Stimulated activated CD8-positive, alpha-beta memory T cell treated with anti-CD3 and anti-CD28 coated beads, Interleukin-7, amount 100 ng/mL, for 48 hours (primary cell): ENCODE measurements around the gene SNUPN.

Experiments
- DNase-seq, 2 donors: peaks; one replicate each; pipeline ENCODE4 v3.0.0-alpha.2; 2020; ENCODE audit warnings: low read depth in 1 of 2; ENCODE audit errors: extremely low read depth in 1 of 2

Gene SNUPN

GRCh38 chr15:75654201-75654907 is 28.8 kb upstream of the SNUPN start:
- DNase-seq, result no peak

- no peak for DNase-seq
Observed at GRCh38 chr15:75653347-75653913, 27.9 kb upstream of the SNUPN start.

DNA sequence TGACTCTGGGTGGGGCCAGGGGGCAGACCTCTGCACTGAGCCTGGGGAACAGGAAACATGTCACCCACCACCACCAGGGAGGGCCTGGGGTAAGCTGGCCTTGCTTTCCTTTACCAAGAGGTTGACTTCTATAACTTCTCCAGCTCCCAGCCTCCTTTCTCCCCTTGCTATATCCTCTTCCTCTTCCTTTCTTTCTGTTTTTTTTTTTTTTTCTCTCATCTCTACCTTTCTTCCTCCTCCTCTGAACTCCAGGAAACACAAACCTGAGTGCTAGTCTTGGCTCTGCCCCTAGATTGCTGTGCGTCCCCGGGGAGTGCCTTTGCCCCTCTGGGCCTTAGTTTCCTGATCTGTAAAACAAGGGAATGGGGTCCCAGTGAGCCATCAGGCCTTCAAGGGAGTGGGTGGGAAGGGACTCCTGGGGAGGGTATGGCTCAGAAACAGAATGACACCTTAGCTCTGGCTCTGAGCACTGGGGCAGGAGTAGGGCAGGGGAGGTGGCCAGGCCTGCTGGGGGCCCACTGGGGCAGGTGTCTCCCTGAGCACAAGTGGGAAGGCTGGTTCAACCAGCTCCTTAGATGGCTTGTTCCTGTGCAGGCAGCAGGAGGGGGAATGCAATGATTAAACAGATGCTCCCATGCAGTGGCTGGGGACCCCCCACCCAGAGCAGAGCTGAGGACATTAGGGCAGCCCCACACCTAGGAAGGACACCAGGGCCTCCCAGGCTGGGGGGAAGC is 26.5 kb upstream of the SNUPN start:
- no peak for DNase-seq

DNA sequence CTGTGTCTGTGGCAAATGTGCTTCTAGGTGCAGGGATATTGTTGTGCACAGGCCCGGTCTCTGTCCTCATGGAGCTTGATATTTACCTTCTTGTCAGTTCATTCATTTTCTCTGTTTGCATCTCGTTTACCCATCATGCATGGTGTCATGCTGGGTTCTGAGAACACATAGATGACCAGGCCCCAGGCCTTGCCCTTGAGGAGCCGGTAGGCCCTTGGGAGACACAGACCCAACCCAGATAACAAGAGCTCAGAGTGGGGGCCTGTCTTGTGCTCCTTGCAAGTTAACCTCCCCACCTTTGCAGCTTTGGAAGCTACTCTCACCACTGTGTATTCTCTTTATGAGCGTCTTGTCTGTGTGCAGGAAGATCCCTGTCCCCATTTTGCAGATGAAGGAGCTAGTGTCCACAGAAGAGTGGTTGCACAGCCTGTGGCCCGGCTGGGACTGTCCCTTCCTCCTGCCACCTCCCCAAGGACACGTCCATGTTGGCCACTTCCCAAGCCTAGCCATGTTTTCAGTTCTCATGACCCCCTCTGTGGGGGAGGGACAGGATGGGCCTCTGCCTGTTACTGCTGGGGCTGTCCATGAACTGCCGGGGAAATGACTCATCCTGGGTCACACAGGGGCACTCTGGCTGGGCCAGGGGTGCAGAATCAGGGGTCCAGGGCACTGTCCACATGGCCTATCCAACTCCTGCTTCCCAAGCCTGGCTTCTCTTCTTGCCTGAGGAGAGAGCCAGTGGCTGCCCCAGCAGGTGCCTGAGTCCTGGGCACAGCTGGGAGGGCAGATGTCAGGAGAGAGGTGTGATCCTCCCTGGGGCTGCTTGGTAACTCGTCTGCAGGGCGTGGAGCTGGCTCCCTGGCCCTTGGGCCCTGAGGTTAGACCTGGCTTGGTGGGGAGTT is 25.6 kb upstream of the SNUPN start:
- no peak for DNase-seq

DNA sequence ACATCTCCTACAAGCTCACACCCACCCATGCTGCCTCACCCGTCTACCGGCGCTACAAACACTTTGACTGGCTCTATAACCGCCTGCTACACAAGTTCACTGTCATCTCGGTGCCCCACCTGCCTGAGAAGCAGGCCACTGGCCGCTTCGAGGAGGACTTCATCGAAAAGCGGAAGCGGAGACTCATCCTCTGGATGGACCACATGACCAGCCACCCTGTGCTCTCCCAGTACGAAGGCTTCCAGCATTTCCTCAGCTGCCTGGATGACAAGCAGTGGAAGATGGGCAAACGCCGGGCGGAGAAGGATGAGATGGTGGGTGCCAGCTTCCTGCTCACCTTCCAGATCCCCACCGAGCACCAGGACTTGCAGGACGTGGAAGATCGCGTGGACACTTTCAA is 24.3 kb upstream of the SNUPN start:
- no peak for DNase-seq

GRCh38 chr15:75649045-75649761 is 23.7 kb upstream of the SNUPN start:
- no peak for DNase-seq

DNA sequence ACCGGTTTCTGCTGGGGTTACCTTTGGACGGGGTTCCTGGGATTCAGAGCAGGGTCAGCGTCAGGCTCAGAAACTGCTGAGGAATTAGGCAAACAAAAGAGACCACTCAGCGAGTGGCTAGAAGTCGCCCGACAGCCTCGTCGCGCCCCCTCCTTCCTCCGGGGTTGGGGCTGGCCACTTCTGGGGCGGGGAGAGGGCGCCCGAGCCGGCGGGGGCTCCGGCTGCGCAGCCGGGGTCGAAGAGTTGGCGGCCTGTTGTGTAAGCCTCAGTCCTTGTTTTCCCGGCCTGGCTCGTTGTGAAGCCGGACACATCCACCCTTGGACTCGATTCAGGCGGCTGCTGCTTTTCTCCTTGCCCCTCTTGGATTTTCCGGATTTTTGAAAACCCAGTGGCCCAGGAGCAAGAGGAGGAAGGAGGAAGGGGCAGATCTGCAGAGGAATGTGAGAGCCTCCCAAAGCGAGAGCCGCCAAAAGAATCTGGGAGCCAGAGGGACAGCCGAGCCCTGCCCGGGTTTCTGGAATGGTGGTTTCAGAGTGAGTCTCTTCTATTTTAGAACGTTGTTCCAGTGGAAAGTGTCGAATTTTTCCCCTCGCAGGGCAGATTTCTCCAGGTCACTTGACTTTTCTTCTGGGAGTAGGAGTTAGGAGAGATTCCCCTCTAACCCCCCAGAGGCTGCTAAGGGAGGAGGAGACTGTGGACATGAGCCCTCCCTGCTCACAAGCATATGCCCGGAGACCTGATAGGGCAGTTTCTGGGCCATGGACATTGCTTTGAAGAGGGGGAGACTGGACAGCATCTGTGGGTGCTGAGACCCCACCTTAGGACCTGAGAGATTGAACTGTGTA is 22.9 kb upstream of the SNUPN start:
- no peak for DNase-seq

DNA sequence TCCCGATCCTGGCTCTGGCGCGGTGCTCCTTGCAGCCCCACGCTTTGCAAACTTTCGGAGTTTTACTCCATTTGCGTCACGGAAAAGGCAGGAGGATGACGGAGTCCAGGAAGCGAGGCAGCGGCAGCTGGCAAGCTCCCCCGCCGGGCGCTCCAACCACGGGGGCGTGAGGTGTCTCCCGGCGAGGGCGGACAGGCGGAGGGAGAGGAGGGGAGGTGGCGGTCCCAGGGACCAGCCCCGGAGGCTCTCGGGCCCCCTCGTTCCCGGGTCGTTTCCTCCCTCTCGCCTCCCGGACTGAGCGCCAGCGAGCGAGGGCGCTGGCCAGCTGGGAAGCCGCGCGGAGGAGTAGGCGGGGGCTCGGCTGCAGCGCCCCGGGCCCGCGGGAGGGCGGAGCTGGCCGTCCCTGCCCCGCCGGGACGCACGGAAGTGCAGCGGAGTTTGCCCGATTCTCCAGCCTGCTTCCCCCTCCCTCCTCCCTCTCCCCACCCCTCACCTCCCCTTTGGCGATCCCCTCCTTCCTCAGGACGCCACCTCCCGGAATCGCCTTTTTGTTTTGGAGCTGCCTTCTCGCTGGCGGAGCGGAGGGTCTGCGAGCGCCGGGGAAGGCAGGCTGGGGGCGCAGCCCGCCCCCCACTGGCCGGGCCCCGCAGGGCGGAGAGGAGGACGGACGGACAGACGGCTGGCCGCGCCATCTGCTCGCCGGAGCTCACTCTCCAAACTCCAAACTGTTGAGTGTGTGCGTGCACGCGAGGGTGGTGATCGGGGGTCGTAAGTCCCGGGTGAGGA is 22.0 kb upstream of the SNUPN start, which contains the start of gene SNX33:
Gene SNX33 (plus strand): TSS at position 543 of the 786 bp plus-strand sequence. CDS start 1,191 bp downstream, outside the sequence.
- peak; percentile 36 to 50 for DNase-seq

- no peak for DNase-seq
Observed at GRCh38 chr15:75646944-75647364, 21.4 kb upstream of the SNUPN start.

- no peak for DNase-seq
Observed at GRCh38 chr15:75646112-75646943, 20.8 kb upstream of the SNUPN start.

- DNase-seq, result no peak
Observed at GRCh38 chr15:75644376-75644775, 18.9 kb upstream of the SNUPN start.

GRCh38 chr15:75641603-75642002 is 16.1 kb upstream of the SNUPN start:
- DNase-seq, result no peak

DNA sequence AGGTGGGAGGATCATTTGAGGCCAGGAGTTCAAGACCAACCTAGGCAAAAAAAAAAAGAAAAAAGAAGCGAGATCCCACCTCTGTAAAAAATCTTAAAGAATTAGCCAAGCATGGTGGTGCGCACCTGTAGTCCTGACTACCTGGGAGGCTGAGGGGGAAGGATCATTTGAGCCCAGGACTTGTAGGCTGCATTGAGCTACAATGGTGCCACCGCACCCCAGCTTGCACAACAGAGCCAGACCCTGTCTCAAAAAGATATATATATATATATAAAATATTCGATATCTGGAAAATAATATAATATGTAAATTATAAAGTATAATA is 15.6 kb upstream of the SNUPN start:
- no peak for DNase-seq

GRCh38 chr15:75640483-75641178 is 15.1 kb upstream of the SNUPN start:
- DNase-seq, result peak in 1 of 2 donors; percentile 42

- DNase-seq, result peak; percentile 89 to 95
Observed at GRCh38 chr15:75639709-75640482, 14.4 kb upstream of the SNUPN start, which contains the start of gene IMP3. IMP3 (minus strand) TSS chr15:75640224; CDS start chr15:75640168, 56 bp downstream.

DNA sequence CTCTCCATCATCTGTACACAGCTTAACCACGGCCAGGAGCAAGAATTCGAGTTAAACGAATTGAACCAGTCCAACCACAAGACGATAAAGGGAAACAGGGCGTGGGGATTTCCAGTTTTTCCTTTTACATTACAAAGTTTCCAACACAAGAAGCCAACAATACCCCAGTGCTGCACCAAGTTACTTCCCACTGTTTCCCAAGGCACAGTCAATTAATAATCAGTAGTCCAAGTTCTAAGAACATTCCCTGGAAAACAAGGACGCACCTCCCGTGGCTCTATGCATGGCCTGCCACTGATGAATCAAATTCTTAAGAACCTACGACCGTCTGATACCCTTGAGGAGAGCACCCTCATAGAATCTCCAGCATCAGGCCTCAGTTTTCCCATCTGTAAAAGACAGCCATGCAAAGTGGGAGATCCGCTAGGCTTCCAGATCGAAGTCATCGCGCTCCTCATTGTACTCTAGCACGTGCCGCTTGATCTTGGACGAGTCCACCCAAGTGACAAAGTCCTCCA is 13.7 kb upstream of the SNUPN start:
- no peak for DNase-seq
